Measurements from ENCODE around the gene ZXDC.

DNA sequence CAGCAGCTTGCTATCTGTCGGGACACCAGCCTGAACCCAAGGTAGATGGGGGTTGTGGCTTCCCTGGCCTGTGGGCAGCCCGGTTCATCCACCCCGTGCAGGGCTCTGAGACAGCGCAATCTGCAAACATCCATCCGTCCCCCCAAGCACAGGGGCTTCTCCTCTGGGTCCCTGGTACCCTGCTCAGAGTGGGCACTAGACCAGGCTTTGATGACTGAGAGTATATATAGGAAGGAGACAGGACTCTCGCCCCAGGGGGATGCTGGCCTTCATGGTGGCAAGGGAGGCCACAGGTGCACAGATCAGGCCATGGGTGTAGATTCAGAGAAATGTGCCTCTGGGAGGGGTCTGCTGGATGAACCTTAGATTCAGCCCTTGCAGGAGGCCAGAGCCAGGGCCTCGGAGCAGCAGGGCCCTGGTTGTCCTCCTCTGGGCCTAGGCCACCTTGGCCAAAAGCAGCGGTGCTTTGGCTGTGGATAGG, 40.7 kb downstream of the ZXDC start:
- TF ChIP-seq EZH2 (IDR thresholded peaks at IDR 0.05; ENCODE audit: insufficient read depth, poor library complexity, severe bottlenecking) (no peak), EZH2phosphoT487 (IDR thresholded peaks at IDR 0.05; ENCODE audit: insufficient read depth, low read depth) (no peak)
